Renal cortex interstitium (tissue), 11 donors: ENCODE results near the gene THSD7B. TPM values are rescaled to one million over a fixed set of nuclear protein-coding genes. Genes with fewer than 3 reads are reported as not detected.

ENCODE experiments used
- DNase-seq, 11 donors: peaks; one replicate each; pipeline ENCODE4 v3.0.0-alpha.2; 2013; ENCODE audit warnings: low read depth in 9 of 11, low spot score in 4 of 11; ENCODE audit errors: extremely low read depth in 1 of 11
- polyA plus RNA-seq, 3 donors: library from polyadenylated mRNA; unstranded; fragments of 120-200 nt; gene quantifications; one replicate each; pipeline ENCODE4 v1.2.1, GENCODE V29; 2013; ENCODE audit not compliant: insufficient read length in 3 of 3

Gene THSD7B
- polyA plus RNA-seq, 3 donors = 2.5 to 5.6 (median 2.9) TPM

GRCh38 chr2:137178951-137179377, 413.6 kb downstream of the THSD7B start:
- DNase-seq = no peak

GRCh38 chr2:137179542-137179941, 414.2 kb downstream of the THSD7B start:
- no peak for DNase-seq

- no peak for DNase-seq
These were observed 414.7 kb downstream of the THSD7B start for GRCh38 chr2:137180012-137180411.

GRCh38 chr2:137181370-137181769, 416.0 kb downstream of the THSD7B start:
- no peak for DNase-seq

- no peak for DNase-seq
These were observed 416.7 kb downstream of the THSD7B start for GRCh38 chr2:137182071-137182470.

- DNase-seq = no peak
These were observed 418.0 kb downstream of the THSD7B start for GRCh38 chr2:137183206-137183898.

GRCh38 chr2:137185378-137186078, 420.2 kb downstream of the THSD7B start:
- DNase-seq = no peak

- no peak for DNase-seq
These were observed 421.9 kb downstream of the THSD7B start for GRCh38 chr2:137187216-137187615.

- DNase-seq = no peak
These were observed 425.3 kb downstream of the THSD7B start for GRCh38 chr2:137190411-137191195.

- DNase-seq = no peak
These were observed 427.3 kb downstream of the THSD7B start for GRCh38 chr2:137192366-137193310.

- DNase-seq = no peak
These were observed 428.1 kb downstream of the THSD7B start for GRCh38 chr2:137193401-137193800.

GRCh38 chr2:137194111-137194510, 428.8 kb downstream of the THSD7B start:
- no peak for DNase-seq

GRCh38 chr2:137199751-137200150, 434.4 kb downstream of the THSD7B start:
- DNase-seq = no peak

- DNase-seq = peak in 2 of 11 donors; percentile 2 to 15
These were observed 437.0 kb downstream of the THSD7B start for GRCh38 chr2:137202318-137202717.

- no peak for DNase-seq
These were observed 440.0 kb downstream of the THSD7B start for GRCh38 chr2:137205324-137205723.

GRCh38 chr2:137206069-137206468, 440.7 kb downstream of the THSD7B start:
- DNase-seq = no peak

- DNase-seq = no peak
These were observed 441.7 kb downstream of the THSD7B start for GRCh38 chr2:137207030-137207429.

GRCh38 chr2:137208431-137208891, 443.1 kb downstream of the THSD7B start:
- peak in 3 of 11 donors; percentile 1 to 43 (median 9) for DNase-seq

- DNase-seq = no peak
These were observed 444.7 kb downstream of the THSD7B start for GRCh38 chr2:137210039-137210438.
